HFFc6 (cell line): ENCODE results near the gene MTSS2. TPM values are rescaled to one million over a fixed set of nuclear protein-coding genes. Genes with fewer than 3 reads are reported as not detected.
A peak's percentile ranks its signal among the peaks of the same experiment; 100 is the strongest.

Experiments used
- DNase-seq: peaks from one replicate; pipeline ENCODE4 v3.0.0-alpha.2; 2018
- H3K27ac Mint-ChIP-seq: 2 replicates; pipeline ENCODE4 v1.8.0; 2020; ENCODE audit warnings: mild to moderate bottlenecking, mixed read lengths
- H3K27me3 Mint-ChIP-seq: 2 replicates; pipeline ENCODE4 v1.8.0; 2021; ENCODE audit warnings: mild to moderate bottlenecking, moderate library complexity, mixed read lengths; ENCODE audit not compliant: insufficient read depth
- H3K36me3 Mint-ChIP-seq: 2 replicates; pipeline ENCODE4 v1.8.0; 2021; ENCODE audit warnings: low read depth, mixed read lengths
- H3K4me1 Mint-ChIP-seq: 2 replicates; pipeline ENCODE4 v1.8.0; 2020; ENCODE audit warnings: low read depth, mixed read lengths
- H3K4me3 Mint-ChIP-seq: 2 replicates; pipeline ENCODE4 v1.8.0; 2020; ENCODE audit warnings: mild to moderate bottlenecking, moderate library complexity, mixed read lengths
- H3K9me3 Mint-ChIP-seq: 2 replicates; pipeline ENCODE4 v1.8.0; 2020; ENCODE audit warnings: mild to moderate bottlenecking, mixed read lengths
- total RNA-seq, 6 experiments: library from RNA; stranded (reverse); fragmentation: NEBNext Ultra II Directional; extraction: Animal tissue kit (Norgen Biotek cat#: 25700); gene quantifications; 2 replicates in 1 of 6; 3 replicates in 5 of 6; pipeline ENCODE4 v1.2.3, GENCODE V29; 2021
- TF ChIP-seq, protein P1 (sequence below): fragments of 200-600 bp; sonication (generic); IDR thresholded peaks from 2 replicates; pipeline ENCODE4 v1.5.0; 2021; ENCODE audit warnings: antibody characterized with exemption, mild to moderate bottlenecking

Gene MTSS2
- total RNA-seq, 6 experiments from 2014 or later = 82.0 to 96.1 (median 86.5) TPM

- no peak for DNase-seq
- peaks cover 54% of the 10 kb centered on the region for H3K4me1 Mint-ChIP-seq
- TF ChIP-seq, protein P1, sequence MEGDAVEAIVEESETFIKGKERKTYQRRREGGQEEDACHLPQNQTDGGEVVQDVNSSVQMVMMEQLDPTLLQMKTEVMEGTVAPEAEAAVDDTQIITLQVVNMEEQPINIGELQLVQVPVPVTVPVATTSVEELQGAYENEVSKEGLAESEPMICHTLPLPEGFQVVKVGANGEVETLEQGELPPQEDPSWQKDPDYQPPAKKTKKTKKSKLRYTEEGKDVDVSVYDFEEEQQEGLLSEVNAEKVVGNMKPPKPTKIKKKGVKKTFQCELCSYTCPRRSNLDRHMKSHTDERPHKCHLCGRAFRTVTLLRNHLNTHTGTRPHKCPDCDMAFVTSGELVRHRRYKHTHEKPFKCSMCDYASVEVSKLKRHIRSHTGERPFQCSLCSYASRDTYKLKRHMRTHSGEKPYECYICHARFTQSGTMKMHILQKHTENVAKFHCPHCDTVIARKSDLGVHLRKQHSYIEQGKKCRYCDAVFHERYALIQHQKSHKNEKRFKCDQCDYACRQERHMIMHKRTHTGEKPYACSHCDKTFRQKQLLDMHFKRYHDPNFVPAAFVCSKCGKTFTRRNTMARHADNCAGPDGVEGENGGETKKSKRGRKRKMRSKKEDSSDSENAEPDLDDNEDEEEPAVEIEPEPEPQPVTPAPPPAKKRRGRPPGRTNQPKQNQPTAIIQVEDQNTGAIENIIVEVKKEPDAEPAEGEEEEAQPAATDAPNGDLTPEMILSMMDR = no peak
- peak overlapping the region; percentile 91 for H3K27ac Mint-ChIP-seq
- H3K9me3 Mint-ChIP-seq = no peaks in the 10 kb centered on the region
- peak overlapping the region; percentile 31 for H3K4me3 Mint-ChIP-seq
- H3K36me3 Mint-ChIP-seq = no peaks in the 10 kb centered on the region
- peaks cover 7% of the 10 kb centered on the region for H3K27me3 Mint-ChIP-seq
Observed at GRCh38 chr16:70687671-70688245, 1.9 kb upstream of the MTSS2 start.

GRCh38 chr16:70687102-70687511 is 1.3 kb upstream of the MTSS2 start:
- no peaks in the 10 kb centered on the region for H3K9me3 Mint-ChIP-seq
- H3K4me3 Mint-ChIP-seq = peak overlapping the region; percentile 71
- no peak for DNase-seq
- no peaks in the 10 kb centered on the region for H3K36me3 Mint-ChIP-seq
- TF ChIP-seq, protein P1 = no peak
- H3K27ac Mint-ChIP-seq = peak overlapping the region; percentile 91
- peaks cover 8% of the 10 kb centered on the region for H3K27me3 Mint-ChIP-seq
- H3K4me1 Mint-ChIP-seq = peaks cover 57% of the 10 kb centered on the region

- Mint-ChIP-seq H3K4me3 (peak overlapping the region; percentile 71), H3K9me3 (no peaks in the 10 kb centered on the region), H3K36me3 (no peaks in the 10 kb centered on the region), H3K27me3 (peaks cover 8% of the 10 kb centered on the region), H3K27ac (peak overlapping the region; percentile 91), H3K4me1 (peaks cover 52% of the 10 kb centered on the region)
- no peak for DNase-seq
- TF ChIP-seq, protein P1 = no peak
Observed at GRCh38 chr16:70686376-70687101, 686 bp upstream of the MTSS2 start.

- DNase-seq = no peak
- Mint-ChIP-seq H3K36me3 (no peaks in the 10 kb centered on the region), H3K27ac (peak overlapping the region; percentile 77), H3K27me3 (peaks cover 3% of the 10 kb centered on the region), H3K4me3 (peak overlapping the region; percentile 90), H3K4me1 (peaks cover 41% of the 10 kb centered on the region), H3K9me3 (no peaks in the 10 kb centered on the region)
- TF ChIP-seq, protein P1 = no peak
Observed at GRCh38 chr16:70685061-70685937, 554 bp downstream of the MTSS2 start.

DNA sequence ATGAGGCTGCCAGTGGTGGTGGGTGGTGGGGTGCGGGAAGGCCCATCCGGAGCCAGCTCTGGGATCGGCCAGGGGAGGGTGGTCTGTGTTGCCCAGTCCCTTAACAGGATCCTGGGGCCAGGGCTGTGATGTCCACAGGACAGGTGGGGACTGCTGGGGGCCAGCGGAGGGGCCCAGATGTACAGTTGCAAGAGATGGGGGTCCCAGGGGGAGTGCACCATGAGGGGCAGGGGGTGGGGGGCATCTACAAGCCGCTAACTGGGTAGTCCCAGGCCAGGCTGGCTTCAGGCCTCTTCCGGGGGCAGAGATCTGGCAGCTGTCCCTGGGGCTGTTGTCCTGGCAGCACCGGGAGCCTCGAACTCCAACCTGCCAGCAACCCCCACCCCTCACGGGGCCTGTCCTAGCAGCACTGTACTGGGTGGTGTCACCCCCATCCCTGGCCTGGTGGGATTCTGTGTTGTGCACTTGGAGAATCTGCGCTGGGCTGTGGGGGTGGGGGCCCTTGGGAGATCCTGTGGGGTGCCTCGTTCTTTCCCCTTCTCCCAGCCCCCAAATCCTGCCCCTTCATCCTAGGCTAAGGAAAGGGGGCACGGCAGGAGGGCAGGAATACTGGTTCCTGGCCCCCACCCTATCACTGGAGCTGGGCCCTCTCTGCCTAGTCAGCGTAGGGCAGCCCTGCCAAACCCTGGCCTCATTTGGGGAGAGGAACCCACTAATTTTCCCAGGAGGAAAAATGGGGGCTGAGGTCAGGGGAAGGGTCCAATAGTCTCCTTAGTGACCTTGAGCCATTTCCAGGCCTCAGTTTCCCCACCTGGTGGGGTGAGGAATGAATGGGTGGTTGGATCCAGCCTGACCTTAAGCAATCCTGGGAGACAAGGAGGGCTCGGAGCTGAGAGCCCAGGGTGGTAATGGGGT is 1.4 kb downstream of the MTSS2 start:
- Mint-ChIP-seq H3K9me3 (no peaks in the 10 kb centered on the region), H3K4me3 (peak overlapping the region; percentile 90), H3K4me1 (peaks cover 41% of the 10 kb centered on the region), H3K36me3 (no peaks in the 10 kb centered on the region), H3K27ac (peak overlapping the region; percentile 77), H3K27me3 (peaks cover 3% of the 10 kb centered on the region)
- TF ChIP-seq, protein P1 = no peak
- no peak for DNase-seq
